Fibroblast of pulmonary artery (primary cell): ENCODE results near the gene WIZ.
"Not testable (repeated sequence)": the region's sequence is repeated elsewhere in the genome, so short reads cannot be mapped to it uniquely, and the experiment has no call there.

Experiments
- DNase-seq: peaks from one replicate; pipeline ENCODE4 v3.0.0-alpha.2; 2010; ENCODE audit warnings: low read depth
- H3K4me3 ChIP-seq: replicated peaks from 2 replicates; pipeline ENCODE4 v1.5.1; 2011; ENCODE audit warnings: low read depth, mild to moderate bottlenecking, control low read depth, low read length, moderate library complexity
- CTCF ChIP-seq: IDR thresholded peaks from 2 replicates; pipeline ENCODE4 v1.5.1; 2011; ENCODE audit warnings: mild to moderate bottlenecking, control low read depth, low read length, inconsistent platforms; ENCODE audit errors: missing control alignments

The WIZ gene

DNA sequence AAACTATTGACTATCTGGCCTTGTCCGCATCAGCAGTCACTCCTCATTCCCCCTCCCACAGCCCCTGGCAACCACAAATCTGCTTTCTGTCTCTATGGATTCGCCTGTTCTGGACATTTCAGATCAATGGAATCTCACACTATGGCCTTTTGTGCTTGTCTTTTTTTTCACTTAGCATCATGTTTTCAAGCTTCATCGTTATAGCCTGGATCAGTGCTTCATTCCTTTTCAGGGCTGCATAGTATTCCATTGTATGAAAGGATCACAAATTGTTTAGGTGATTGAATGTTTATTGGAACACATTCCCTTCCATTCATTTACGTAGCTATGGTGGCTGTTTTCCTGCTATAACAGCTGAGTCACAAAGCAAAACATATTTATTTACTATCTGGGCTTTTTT lies 37.3 kb upstream of the WIZ start:
- no peak overlapping the region for H3K4me3 ChIP-seq
- no peak for TF ChIP-seq CTCF
- no peak for DNase-seq

DNA sequence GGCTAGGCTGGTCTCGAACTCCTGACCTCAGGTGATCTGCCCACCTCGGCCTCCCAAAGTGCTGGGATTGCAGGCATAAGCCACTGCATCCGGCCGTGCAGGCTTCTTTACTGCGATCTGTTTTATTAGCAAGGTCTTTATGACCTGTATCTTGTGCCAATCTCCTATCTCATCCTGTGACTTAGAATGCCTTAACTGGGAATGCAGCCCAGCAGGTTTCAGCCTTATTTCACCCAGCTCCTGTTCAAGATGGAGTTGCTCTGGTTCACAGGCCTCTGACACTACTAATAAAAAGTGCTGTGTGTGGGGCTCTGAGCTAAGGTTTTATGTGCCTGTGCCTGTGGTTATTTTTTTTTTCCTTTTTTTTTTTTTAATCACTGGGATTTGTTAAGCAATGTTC lies 36.0 kb upstream of the WIZ start:
- not testable (repeated sequence) for H3K4me3 ChIP-seq, DNase-seq

DNA sequence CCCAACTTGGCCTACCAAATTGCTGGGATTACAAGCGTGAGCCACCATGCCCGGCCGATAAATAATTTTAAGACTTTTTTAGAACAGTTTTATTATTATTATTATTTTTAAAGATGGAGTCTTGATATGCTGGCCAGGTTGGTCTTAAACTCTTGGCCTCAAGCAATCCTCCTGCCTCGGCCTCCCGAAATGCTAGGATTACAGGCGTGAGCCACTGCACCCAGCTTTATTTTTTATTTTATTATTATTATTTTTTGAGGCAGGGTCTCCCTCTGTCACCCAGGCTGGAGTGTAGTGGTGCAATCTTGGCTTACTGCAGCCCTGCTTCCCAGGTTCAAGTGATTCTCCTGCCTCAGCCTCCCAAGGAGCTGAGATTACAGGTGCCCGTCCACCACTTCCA lies 31.2 kb upstream of the WIZ start:
- H3K4me3 ChIP-seq, DNase-seq: not testable (repeated sequence)

- peak; percentile 14 for DNase-seq
- TF ChIP-seq CTCF: no peak
- H3K4me3 ChIP-seq: no peak within 1 kb of the TSS
Measured at GRCh38 chr19:15479391-15480345, 29.9 kb upstream of the WIZ start, which contains the start of gene PGLYRP2. PGLYRP2 (minus strand) TSS chr19:15479501; CDS start chr19:15479371, 130 bp downstream.

GRCh38 chr19:15476325-15476724 lies 26.6 kb upstream of the WIZ start:
- no peak overlapping the region for H3K4me3 ChIP-seq
- TF ChIP-seq CTCF: no peak
- no peak for DNase-seq

DNA sequence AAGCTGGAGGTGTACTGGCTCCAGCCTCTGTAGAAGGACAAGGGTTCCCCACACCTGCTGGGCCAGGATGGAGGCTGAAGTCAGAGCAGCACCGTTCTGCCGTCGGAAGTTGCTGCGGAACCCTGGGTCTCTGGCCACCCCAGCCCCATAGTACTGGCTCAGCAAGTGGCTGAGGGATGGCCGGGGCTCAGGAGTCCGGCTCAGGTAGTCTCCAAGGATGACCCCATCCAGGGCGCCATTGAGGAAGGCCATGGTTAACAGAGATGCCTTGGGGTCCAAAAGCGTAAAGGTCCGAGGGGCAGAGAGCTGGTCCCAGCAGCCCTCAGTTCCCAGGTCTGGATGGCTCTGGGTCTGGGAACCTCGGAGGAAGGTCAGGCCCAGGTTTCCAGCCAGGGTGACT lies 25.9 kb upstream of the WIZ start:
- no peak overlapping the region for H3K4me3 ChIP-seq
- TF ChIP-seq CTCF: no peak
- no peak for DNase-seq

DNA sequence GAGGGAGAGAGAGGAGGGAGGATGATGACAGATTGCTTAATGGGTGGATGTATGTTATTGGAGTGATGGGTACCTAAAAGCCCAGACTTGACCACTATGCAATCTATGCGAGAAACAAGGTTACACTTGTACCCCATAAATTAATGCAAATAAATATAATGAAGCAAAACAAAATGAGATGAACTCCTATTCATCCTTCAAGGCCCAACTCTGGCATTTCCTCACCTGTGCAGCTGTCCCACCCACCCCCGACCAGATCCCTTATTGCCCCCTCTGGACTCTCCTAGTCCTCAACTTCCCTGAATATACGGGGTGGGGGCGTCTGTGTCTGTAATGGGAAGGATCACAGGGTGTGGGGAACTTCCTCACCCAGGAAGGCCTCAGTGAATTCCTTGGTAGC lies 25.4 kb upstream of the WIZ start:
- no peak for DNase-seq
- TF ChIP-seq CTCF: no peak
- no peak overlapping the region for H3K4me3 ChIP-seq

DNA sequence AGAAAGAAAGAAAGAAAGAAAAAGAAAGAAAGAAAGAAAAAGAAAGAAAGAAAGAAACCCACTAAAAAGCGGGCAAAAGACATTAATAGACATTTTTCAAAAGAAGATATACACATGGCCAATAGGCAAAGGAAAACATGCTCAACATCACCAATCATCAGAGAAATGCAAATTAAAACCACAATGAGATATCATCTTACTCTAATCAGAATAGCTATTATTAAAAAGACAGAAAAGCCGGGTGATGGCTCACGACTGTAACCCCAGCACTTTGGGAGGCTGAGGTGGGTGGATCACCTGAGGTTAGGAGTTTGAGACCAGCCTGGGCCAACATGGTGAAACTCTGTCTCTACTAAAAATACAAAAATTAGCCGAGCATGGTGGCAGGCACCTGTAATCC lies 24.1 kb upstream of the WIZ start:
- DNase-seq, H3K4me3 ChIP-seq: not testable (repeated sequence)
